WTC11 (cell line): ENCODE measurements around the gene CDH22.

Source experiments
- CREB1 ChIP-seq: sonication (generic); formaldehyde crosslinking; IDR thresholded peaks from 2 replicates; pipeline ENCODE4 v1.8.0; 2023; ENCODE audit warnings: mild to moderate bottlenecking, missing genetic modification reagents
- CTCF ChIP-seq: fragments of 200-600 bp; IDR thresholded peaks from 2 replicates; pipeline ENCODE4 v1.8.0; 2022; ENCODE audit warnings: antibody characterized with exemption
- GABPB1 ChIP-seq: sonication (generic); formaldehyde crosslinking; IDR thresholded peaks from 2 replicates; pipeline ENCODE4 v1.8.1; 2023; ENCODE audit warnings: mild to moderate bottlenecking, missing genetic modification reagents
- TEAD1 ChIP-seq: sonication (generic); formaldehyde crosslinking; IDR thresholded peaks from 2 replicates; pipeline ENCODE4 v1.8.0; 2022; ENCODE audit warnings: mild to moderate bottlenecking, missing genetic modification reagents

DNA sequence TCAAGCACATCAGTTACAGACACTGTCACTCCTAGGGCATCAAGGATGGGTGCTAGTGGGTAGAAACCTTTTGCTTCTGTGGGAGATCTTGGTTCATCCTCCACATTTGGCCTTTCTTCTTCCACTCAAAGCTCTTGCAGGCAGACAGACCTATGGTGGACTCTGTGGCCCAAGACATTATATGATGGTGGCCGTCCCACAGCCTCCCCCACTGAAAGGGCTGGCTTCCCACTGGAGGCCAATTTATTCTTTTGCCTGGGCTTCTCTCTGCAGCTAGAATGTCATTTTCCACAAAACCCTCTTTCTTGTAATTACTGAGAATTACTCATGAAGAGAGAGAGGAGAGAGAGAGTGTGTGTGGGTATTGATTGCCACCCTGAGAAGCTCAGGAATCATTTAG, 146.4 kb downstream of the CDH22 start:
- no peak for TF ChIP-seq CTCF
- TF ChIP-seq TEAD1 (CRISPR knock-in tag), result no peak
- TF ChIP-seq GABPB1 (CRISPR knock-in tag), result no peak
- no peak for TF ChIP-seq CREB1
